ENCODE results near the gene NFATC2IP. TPM values are rescaled to one million over a fixed set of nuclear protein-coding genes. Genes with fewer than 3 reads are reported as not detected.

Gene NFATC2IP
- polyA plus RNA-seq, 1 donor (not counting 4 experiments of a cell fraction or from before 2014, with no cell fraction given): 56.5 TPM

Other genes starting within 250 kb of the NFATC2IP start
- gene EIF3C, start 239.5 kb upstream of the NFATC2IP start, polyA plus RNA-seq: 285 to 510 TPM (median 314 TPM) in 3 replicates
- gene NPIPB9, start 199.2 kb upstream of the NFATC2IP start, polyA plus RNA-seq: 0.20 to 0.46 TPM (median 0.38 TPM) in 3 replicates
- gene ATXN2L, start 127.9 kb upstream of the NFATC2IP start, polyA plus RNA-seq: 10.5 to 28.1 TPM (median 11.8 TPM) in 3 replicates
- 104 to 145 TPM (median 134 TPM) in 3 replicates for gene TUFM, start 104.6 kb upstream of the NFATC2IP start, polyA plus RNA-seq
- 10.5 to 17.9 TPM (median 15.7 TPM) in 3 replicates for gene SH2B1, start 87.1 kb upstream of the NFATC2IP start, polyA plus RNA-seq
- 0.12 to 0.48 TPM (median 0.29 TPM) in 3 replicates for gene ATP2A1, start 72.4 kb upstream of the NFATC2IP start, polyA plus RNA-seq
- gene RABEP2, start 25.7 kb upstream of the NFATC2IP start, polyA plus RNA-seq: 8.7 to 11.8 TPM (median 9.0 TPM) in 3 replicates
- gene CD19, start 19.0 kb upstream of the NFATC2IP start, polyA plus RNA-seq: 0.04 TPM in 1 of 3 replicates, not detected in the others
- 16.3 to 34.7 TPM (median 23.7 TPM) in 3 replicates for gene SPNS1, start 23.8 kb downstream of the NFATC2IP start, polyA plus RNA-seq
- 1.2 to 3.0 TPM (median 1.2 TPM) in 3 replicates for gene LAT, start 34.1 kb downstream of the NFATC2IP start, polyA plus RNA-seq